ENCODE data around the gene PIK3C2G. TPM values are rescaled to one million over a fixed set of nuclear protein-coding genes. Genes with fewer than 3 reads are reported as not detected.

Gene PIK3C2G
- total and polyA plus RNA-seq, 2 of the 13 experiments (the other 11 are each of a cell fraction or from before 2014, with no cell fraction given) = not detected

- DNase-seq (ENCODE audit: low spot score) (no peak), ATAC-seq (no peak), FAIRE-seq (no peak)
- Histone ChIP-seq H3K9ac (ENCODE audit: insufficient read depth, low read depth, low read length) (no peak overlapping the region), H3K9me3 (ENCODE audit: low read length) (no peaks in the 10 kb centered on the region), H3K36me3 (replicated peaks in 1 of 2; ENCODE audit: control insufficient read depth in 1 of 2, insufficient read depth in 2 of 2, low read length in 2 of 2) (no peaks in the 10 kb centered on the region), H3K27me3 (ENCODE audit: control insufficient read depth in 1 of 2, insufficient read depth in 2 of 2, low read length in 2 of 2) (no peaks in the 10 kb centered on the region), H4K20me1 (ENCODE audit: insufficient read depth, low read length) (no peaks in the 10 kb centered on the region), H3K79me2 (ENCODE audit: insufficient read depth, low read length) (no peaks in the 10 kb centered on the region), H3K4me3 (replicated peaks in 1 of 3; ENCODE audit: insufficient read depth in 1 of 3, low read depth in 2 of 3, low read length in 3 of 3) (no peak overlapping the region), H3K27ac (ENCODE audit: extremely low read length, insufficient read depth, low read length) (no peak overlapping the region), H3K4me2 (ENCODE audit: low read depth, low read length) (no peak overlapping the region), H2AFZ (ENCODE audit: low read length) (no peak overlapping the region), H3K4me1 (ENCODE audit: insufficient read depth, low read length) (no peaks in the 10 kb centered on the region)
- POLR2A ChIA-PET = no interaction called here
- in situ Hi-C loops (cut with HindIII; ENCODE audit: extremely low pct_ligation_motif_present, low pct_unique_long_range_greater_than_20kb) (no loop called here), intact Hi-C loops (cut with micrococcal nuclease; ENCODE audit: unreplicated experiment) (no loop called here)
- CTCF ChIA-PET (ENCODE audit: low intra/inter-chr PET ratio, low total read pairs) = no interaction called here
- TF ChIP-seq RAD51 (IDR thresholded peaks at IDR 0.05; ENCODE audit: borderline replicate concordance) = no peak
- no peak for TF ChIP-seq IRX3 (CRISPR knock-in tag; IDR thresholded peaks at IDR 0.05; ENCODE audit: borderline replicate concordance, low read depth)
- no peak for TF ChIP-seq ZNF264 (CRISPR knock-in tag; IDR thresholded peaks at IDR 0.05)
- TF ChIP-seq, protein P1, sequence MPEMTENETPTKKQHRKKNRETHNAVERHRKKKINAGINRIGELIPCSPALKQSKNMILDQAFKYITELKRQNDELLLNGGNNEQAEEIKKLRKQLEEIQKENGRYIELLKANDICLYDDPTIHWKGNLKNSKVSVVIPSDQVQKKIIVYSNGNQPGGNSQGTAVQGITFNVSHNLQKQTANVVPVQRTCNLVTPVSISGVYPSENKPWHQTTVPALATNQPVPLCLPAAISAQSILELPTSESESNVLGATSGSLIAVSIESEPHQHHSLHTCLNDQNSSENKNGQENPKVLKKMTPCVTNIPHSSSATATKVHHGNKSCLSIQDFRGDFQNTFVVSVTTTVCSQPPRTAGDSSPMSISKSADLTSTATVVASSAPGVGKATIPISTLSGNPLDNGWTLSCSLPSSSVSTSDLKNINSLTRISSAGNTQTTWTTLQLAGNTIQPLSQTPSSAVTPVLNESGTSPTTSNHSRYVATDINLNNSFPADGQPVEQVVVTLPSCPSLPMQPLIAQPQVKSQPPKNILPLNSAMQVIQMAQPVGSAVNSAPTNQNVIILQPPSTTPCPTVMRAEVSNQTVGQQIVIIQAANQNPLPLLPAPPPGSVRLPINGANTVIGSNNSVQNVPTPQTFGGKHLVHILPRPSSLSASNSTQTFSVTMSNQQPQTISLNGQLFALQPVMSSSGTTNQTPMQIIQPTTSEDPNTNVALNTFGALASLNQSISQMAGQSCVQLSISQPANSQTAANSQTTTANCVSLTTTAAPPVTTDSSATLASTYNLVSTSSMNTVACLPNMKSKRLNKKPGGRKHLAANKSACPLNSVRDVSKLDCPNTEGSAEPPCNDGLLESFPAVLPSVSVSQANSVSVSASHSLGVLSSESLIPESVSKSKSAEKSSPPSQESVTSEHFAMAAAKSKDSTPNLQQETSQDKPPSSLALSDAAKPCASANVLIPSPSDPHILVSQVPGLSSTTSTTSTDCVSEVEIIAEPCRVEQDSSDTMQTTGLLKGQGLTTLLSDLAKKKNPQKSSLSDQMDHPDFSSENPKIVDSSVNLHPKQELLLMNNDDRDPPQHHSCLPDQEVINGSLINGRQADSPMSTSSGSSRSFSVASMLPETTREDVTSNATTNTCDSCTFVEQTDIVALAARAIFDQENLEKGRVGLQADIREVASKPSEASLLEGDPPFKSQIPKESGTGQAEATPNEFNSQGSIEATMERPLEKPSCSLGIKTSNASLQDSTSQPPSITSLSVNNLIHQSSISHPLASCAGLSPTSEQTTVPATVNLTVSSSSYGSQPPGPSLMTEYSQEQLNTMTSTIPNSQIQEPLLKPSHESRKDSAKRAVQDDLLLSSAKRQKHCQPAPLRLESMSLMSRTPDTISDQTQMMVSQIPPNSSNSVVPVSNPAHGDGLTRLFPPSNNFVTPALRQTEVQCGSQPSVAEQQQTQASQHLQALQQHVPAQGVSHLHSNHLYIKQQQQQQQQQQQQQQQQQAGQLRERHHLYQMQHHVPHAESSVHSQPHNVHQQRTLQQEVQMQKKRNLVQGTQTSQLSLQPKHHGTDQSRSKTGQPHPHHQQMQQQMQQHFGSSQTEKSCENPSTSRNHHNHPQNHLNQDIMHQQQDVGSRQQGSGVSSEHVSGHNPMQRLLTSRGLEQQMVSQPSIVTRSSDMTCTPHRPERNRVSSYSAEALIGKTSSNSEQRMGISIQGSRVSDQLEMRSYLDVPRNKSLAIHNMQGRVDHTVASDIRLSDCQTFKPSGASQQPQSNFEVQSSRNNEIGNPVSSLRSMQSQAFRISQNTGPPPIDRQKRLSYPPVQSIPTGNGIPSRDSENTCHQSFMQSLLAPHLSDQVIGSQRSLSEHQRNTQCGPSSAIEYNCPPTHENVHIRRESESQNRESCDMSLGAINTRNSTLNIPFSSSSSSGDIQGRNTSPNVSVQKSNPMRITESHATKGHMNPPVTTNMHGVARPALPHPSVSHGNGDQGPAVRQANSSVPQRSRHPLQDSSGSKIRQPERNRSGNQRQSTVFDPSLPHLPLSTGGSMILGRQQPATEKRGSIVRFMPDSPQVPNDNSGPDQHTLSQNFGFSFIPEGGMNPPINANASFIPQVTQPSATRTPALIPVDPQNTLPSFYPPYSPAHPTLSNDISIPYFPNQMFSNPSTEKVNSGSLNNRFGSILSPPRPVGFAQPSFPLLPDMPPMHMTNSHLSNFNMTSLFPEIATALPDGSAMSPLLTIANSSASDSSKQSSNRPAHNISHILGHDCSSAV (CRISPR knock-in tag; IDR thresholded peaks at IDR 0.05; ENCODE audit: borderline replicate concordance) = no peak
- no peak for TF ChIP-seq ZBTB7B (CRISPR knock-in tag; IDR thresholded peaks at IDR 0.05)
- TF ChIP-seq SP2 (CRISPR knock-in tag; IDR thresholded peaks at IDR 0.05) = no peak
- TF ChIP-seq CEBPB (IDR thresholded peaks at IDR 0.05; ENCODE audit: borderline replicate concordance, low read depth, low read length) = no peak
- TF ChIP-seq ZNF34 (CRISPR knock-in tag; IDR thresholded peaks at IDR 0.05; ENCODE audit: borderline replicate concordance) = no peak
- no peak for TF ChIP-seq ZNF24 (IDR thresholded peaks at IDR 0.05)
- BruUV-seq (replicated peaks) = no TSS peak
- 0% methylated on average over 2 of the region's 2 CpGs for WGBS (ENCODE audit: low lambda C conversion rate)
Observed at GRCh38 chr12:18556161-18556560, 294.8 kb downstream of the PIK3C2G start.
